Measurements from ENCODE around the gene RPL19. TPM values are rescaled to one million over a fixed set of nuclear protein-coding genes. Genes with fewer than 3 reads are reported as not detected.

Gene RPL19
- total and polyA plus RNA-seq, 2 experiments from 2014 or later: 1,594 to 2,627 TPM

GRCh38 chr17:39175695-39176093 is 24.4 kb upstream of the RPL19 start (continued):
- TF ChIP-seq REST (IDR thresholded peaks at IDR 0.05; ENCODE audit: unreplicated experiment) (no peak), EZH2phosphoT487 (IDR thresholded peaks at IDR 0.05; ENCODE audit: unreplicated experiment) (no peak), ZNF114 (CRISPR knock-in tag; IDR thresholded peaks at IDR 0.05) (no peak), JUNB (IDR thresholded peaks at IDR 0.05; ENCODE audit: unreplicated experiment) (no peak), CREB1 (CRISPR knock-in tag; IDR thresholded peaks at IDR 0.05; ENCODE audit: low read depth) (no peak), ZNF462 (CRISPR knock-in tag; IDR thresholded peaks at IDR 0.05) (no peak), POLR2AphosphoS5 (IDR thresholded peaks at IDR 0.05; ENCODE audit: low read depth) (no peak)
